PC-9 (cell line): ENCODE measurements around the gene KIF7. TPM values are rescaled to one million over a fixed set of nuclear protein-coding genes. Genes with fewer than 3 reads are reported as not detected.
A peak's percentile ranks its signal among the peaks of the same experiment; 100 is the strongest.

ENCODE experiments used
- BruUV-seq: library from RNA; stranded (reverse); fragments of 400-500 nt; replicated peaks from 2 replicates; lab custom pipeline; 2021; lab: Mats Ljungman, UMichigan
- CTCF ChIA-PET: fragments of 300-600 bp; sonication (Branson Sonifier 250); formaldehyde crosslinking; loops from one replicate; lab custom pipeline; 2022; ENCODE audit warnings: antibody characterized with exemption; lab: Charles Lee
- POLR2A ChIA-PET: fragments of 300-600 bp; sonication (Branson Sonifier 250); formaldehyde crosslinking; loops from one replicate; lab custom pipeline; 2022; ENCODE audit warnings: antibody characterized with exemption; ENCODE audit not compliant: unreplicated experiment; lab: Charles Lee
- DNase-seq, 2 experiments: peaks; one replicate each; pipeline versions ENCODE4 v3.0.0 to v3.0.0-alpha.2; 2015 to 2022; ENCODE audit warnings: mixed read lengths in 1 of 2
- H2AFZ ChIP-seq: fragments of 200-600 bp; sonication (generic); 2 replicates; pipeline ENCODE4 v1.8.1; 2017; ENCODE audit warnings: antibody characterized with exemption
- H3F3A ChIP-seq: fragments of 200-600 bp; sonication (generic); 2 replicates; pipeline ENCODE4 v1.8.1; 2017; ENCODE audit warnings: antibody characterized with exemption, mild to moderate bottlenecking, low read depth; ENCODE audit not compliant: insufficient read depth
- H3K27ac ChIP-seq: fragments of 200-600 bp; sonication (generic); 2 replicates; pipeline ENCODE4 v1.6.1; 2016; ENCODE audit warnings: mixed run types
- H3K27me3 ChIP-seq: fragments of 200-600 bp; sonication (generic); 2 replicates; pipeline ENCODE4 v1.6.1; 2016; ENCODE audit warnings: low read depth, mixed run types; ENCODE audit not compliant: insufficient read depth
- H3K36me3 ChIP-seq: fragments of 200-600 bp; sonication (generic); 2 replicates; pipeline ENCODE4 v1.6.1; 2016; ENCODE audit warnings: low read depth, mixed run types
- H3K4me1 ChIP-seq: fragments of 200-600 bp; sonication (generic); replicated peaks from 2 replicates; pipeline ENCODE4 v1.6.1; 2016; ENCODE audit warnings: mixed run types; ENCODE audit not compliant: insufficient read depth
- H3K4me2 ChIP-seq: fragments of 200-600 bp; sonication (generic); 2 replicates; pipeline ENCODE4 v1.6.1; 2017; ENCODE audit warnings: mixed run types
- H3K4me3 ChIP-seq: fragments of 200-600 bp; sonication (generic); 2 replicates; pipeline ENCODE4 v1.6.1; 2016; ENCODE audit warnings: mixed run types
- H3K79me2 ChIP-seq: fragments of 200-600 bp; sonication (generic); 2 replicates; pipeline ENCODE4 v1.6.1; 2017; ENCODE audit warnings: low read depth, mixed run types
- H3K9me2 ChIP-seq: fragments of 200-600 bp; sonication (generic); 2 replicates; pipeline ENCODE4 v1.8.1; 2017; ENCODE audit warnings: mild to moderate bottlenecking; ENCODE audit not compliant: insufficient read depth
- H3K9me3 ChIP-seq: fragments of 200-600 bp; sonication (generic); 2 replicates; pipeline ENCODE4 v1.8.1; 2016; ENCODE audit warnings: low read depth; ENCODE audit not compliant: insufficient read depth
- H4K20me1 ChIP-seq: fragments of 200-600 bp; sonication (generic); 2 replicates; pipeline ENCODE4 v1.8.1; 2017; ENCODE audit not compliant: insufficient read depth
- CTCF ChIP-seq: fragments of 200-600 bp; sonication (generic); conservative IDR thresholded peaks from 2 replicates; pipeline ENCODE4 v1.6.1; 2017; ENCODE audit warnings: mixed run types, antibody characterized with exemption, mild to moderate bottlenecking, moderate library complexity
- EZH2 ChIP-seq: fragments of 200-600 bp; sonication (generic); IDR thresholded peaks from 2 replicates; pipeline ENCODE4 v1.8.0; 2017; ENCODE audit warnings: antibody characterized with exemption, low read depth
- intact Hi-C: fragments of 100-400 bp; cut with micrococcal nuclease; formaldehyde crosslinking; loops from one replicate; pipeline ENCODE4 v1.10.0; 2022; ENCODE audit not compliant: unreplicated experiment
- total RNA-seq: library from RNA; stranded (reverse); gene quantifications from 2 replicates; pipeline ENCODE4 v1.2.3, GENCODE V29; 2021

Gene KIF7
- total RNA-seq, 1 experiment from 2014 or later = 13.3 TPM

GRCh38 chr15:89695198-89695597, 39.9 kb upstream of the KIF7 start:
- H3K9me3 ChIP-seq = no peaks in the 10 kb centered on the region
- H3K4me1 ChIP-seq = peaks cover 14% of the 10 kb centered on the region
- no peaks in the 10 kb centered on the region for H3K27me3 ChIP-seq
- no peaks in the 10 kb centered on the region for H3K9me2 ChIP-seq
- no peak for DNase-seq
- intact Hi-C loops = no loop called here
- no peak overlapping the region for H3K4me2 ChIP-seq
- peaks cover 1% of the 10 kb centered on the region; the same call in 1 of the 2 replicates for H3K79me2 ChIP-seq
- H3K4me3 ChIP-seq = no peak overlapping the region
- POLR2A ChIA-PET = no interaction called here
- TF ChIP-seq EZH2 = no peak
- TF ChIP-seq CTCF = no peak
- BruUV-seq = no TSS peak
- no peaks in the 10 kb centered on the region for H3K36me3 ChIP-seq
- CTCF ChIA-PET = interaction anchor here (0.6 kb wide), 1 partner anchor 1473 kb away, joined by 3 read pairs; no protein-coding TSS in a partner anchor
- H2AFZ ChIP-seq = no peak overlapping the region
- no peak overlapping the region for H3K27ac ChIP-seq
- peaks cover 16% of the 10 kb centered on the region; the same call in 1 of the 2 replicates for H3F3A ChIP-seq
- H4K20me1 ChIP-seq = no peaks in the 10 kb centered on the region

GRCh38 chr15:89693696-89694095, 38.4 kb upstream of the KIF7 start:
- no TSS peak for BruUV-seq
- H3K36me3 ChIP-seq = no peaks in the 10 kb centered on the region
- H3K27me3 ChIP-seq = no peaks in the 10 kb centered on the region
- H3K9me2 ChIP-seq = no peaks in the 10 kb centered on the region
- H3K27ac ChIP-seq = no peak overlapping the region
- no peak for TF ChIP-seq CTCF
- no peak for TF ChIP-seq EZH2
- peak in 1 of 2 experiments; percentile 79 for DNase-seq
- H4K20me1 ChIP-seq = no peaks in the 10 kb centered on the region
- peaks cover 16% of the 10 kb centered on the region for H3K79me2 ChIP-seq
- POLR2A ChIA-PET = no interaction called here
- peaks cover 28% of the 10 kb centered on the region for H3F3A ChIP-seq
- H2AFZ ChIP-seq = no peak overlapping the region
- no peak overlapping the region; the same call in 1 of the 2 replicates for H3K4me2 ChIP-seq
- CTCF ChIA-PET = no interaction called here
- peaks cover 24% of the 10 kb centered on the region for H3K4me1 ChIP-seq
- H3K4me3 ChIP-seq = no peak overlapping the region
- H3K9me3 ChIP-seq = no peaks in the 10 kb centered on the region
- intact Hi-C loops = loop anchor here (1.0 kb wide), 1 partner anchor 46 kb away; no protein-coding TSS in a partner anchor

GRCh38 chr15:89693091-89693490, 37.8 kb upstream of the KIF7 start:
- TF ChIP-seq EZH2 = no peak
- no peak for TF ChIP-seq CTCF
- H4K20me1 ChIP-seq = no peaks in the 10 kb centered on the region
- H3K9me3 ChIP-seq = no peaks in the 10 kb centered on the region
- peaks cover 32% of the 10 kb centered on the region for H3F3A ChIP-seq
- H3K27ac ChIP-seq = no peak overlapping the region
- H3K4me2 ChIP-seq = peak overlapping the region; percentile 9; the same call in 1 of the 2 replicates
- H2AFZ ChIP-seq = no peak overlapping the region
- no TSS peak for BruUV-seq
- H3K36me3 ChIP-seq = no peaks in the 10 kb centered on the region
- no peak for DNase-seq
- peaks cover 20% of the 10 kb centered on the region for H3K79me2 ChIP-seq
- CTCF ChIA-PET = interaction anchor here (0.6 kb wide), 1 partner anchor 182 kb away, joined by 4 read pairs; no protein-coding TSS in a partner anchor
- intact Hi-C loops = no loop called here
- POLR2A ChIA-PET = no interaction called here
- H3K4me3 ChIP-seq = no peak overlapping the region
- H3K9me2 ChIP-seq = no peaks in the 10 kb centered on the region
- peaks cover 29% of the 10 kb centered on the region for H3K4me1 ChIP-seq
- H3K27me3 ChIP-seq = no peaks in the 10 kb centered on the region
